ENCODE measurements around the gene PRDX3.
"Not testable (repeated sequence)": the region's sequence is repeated elsewhere in the genome, so short reads cannot be mapped to it uniquely, and the experiment has no call there.

The PRDX3 gene

DNA sequence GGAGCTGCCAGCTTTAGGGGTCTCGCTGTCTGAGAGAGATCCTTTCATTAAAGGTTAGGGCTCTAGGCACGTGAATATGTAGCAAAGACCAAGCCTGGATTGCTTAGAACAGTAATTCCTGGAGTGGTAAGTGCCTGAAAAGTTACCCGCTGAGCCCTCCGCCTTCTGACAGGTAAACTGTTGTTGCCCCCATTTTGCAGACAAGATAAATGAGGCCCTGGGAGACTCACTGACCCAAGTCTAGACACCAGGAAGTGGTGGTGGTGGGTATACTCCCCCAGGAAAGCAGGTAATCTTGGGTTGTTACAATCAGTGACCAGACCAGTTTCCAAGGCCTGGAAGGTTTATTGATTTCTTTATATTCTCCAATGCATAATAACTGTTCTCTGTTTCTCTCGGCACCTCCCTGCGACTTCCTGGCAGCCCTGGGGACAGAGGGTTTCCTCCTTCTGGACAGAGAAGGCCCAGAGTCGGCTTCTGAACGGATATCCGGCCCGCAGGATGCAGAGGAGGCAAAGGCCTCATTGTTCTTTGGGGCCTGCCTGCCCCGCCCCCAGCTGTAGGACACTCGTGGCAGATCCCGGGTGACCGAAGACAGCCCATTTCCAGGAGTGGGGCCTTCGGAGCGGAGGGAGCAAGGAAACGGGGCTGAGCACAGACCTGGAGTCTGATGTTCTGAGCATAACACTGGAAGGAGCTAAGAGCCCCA, 27.4 kb upstream of the PRDX3 start:
- DNase-seq = no peak

GRCh38 chr10:119203006-119203405, 24.4 kb upstream of the PRDX3 start:
- DNase-seq = peak; percentile 20

DNA sequence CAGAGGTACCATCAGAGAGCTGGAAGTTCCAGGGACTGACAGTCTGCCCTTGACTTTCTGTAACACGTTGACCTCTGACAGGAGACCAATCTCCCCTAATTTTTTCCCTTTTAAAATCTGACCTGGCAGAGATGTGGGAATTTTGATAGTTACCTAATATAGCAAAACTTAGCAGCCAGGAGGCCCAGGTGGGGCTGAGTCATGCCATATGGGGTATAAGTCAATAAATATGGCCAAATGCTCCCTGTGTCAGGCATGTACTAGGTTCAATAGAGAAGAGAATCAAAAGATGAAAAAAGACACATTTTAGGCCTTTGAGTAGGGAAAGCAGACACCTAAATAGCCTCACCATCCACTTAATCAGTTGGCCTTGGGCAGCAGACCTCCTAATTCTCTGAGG, 22.6 kb upstream of the PRDX3 start:
- no peak for DNase-seq

DNA sequence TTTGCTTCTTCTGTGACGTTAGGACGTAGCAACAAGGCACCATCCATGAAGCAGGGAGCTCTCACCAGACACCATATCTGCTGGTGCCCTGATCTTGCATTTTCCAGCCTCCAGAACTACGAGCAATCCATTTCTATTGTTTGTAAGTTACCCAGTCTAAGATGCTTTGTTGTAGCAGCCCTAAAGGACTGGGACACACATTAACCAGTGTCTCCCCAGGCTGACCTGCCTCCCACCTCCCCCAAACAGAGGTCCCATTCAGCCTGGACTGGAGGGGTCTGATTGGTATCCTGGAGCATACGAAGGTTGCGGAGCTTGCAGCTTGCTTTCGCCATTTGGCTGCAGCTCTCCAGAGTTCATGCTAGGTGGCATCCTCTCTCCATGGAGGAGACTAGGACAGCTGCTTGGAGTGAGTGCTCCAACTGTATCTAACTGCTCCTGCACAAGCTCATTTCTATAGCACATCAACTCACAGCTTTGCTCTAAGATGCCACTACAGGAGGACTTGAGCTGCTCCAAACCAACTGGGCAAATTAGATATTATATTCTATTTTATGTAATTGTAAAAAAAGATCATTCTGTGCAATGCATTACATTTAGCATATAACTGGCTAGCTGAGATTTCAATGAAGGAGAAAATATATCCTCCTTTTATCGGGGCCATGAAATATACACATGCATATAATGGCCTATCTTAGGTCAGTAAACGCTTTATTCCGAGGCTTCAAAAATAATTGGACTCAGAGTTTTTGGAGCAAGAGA, 20.8 kb upstream of the PRDX3 start:
- peak; percentile 90 for DNase-seq

DNA sequence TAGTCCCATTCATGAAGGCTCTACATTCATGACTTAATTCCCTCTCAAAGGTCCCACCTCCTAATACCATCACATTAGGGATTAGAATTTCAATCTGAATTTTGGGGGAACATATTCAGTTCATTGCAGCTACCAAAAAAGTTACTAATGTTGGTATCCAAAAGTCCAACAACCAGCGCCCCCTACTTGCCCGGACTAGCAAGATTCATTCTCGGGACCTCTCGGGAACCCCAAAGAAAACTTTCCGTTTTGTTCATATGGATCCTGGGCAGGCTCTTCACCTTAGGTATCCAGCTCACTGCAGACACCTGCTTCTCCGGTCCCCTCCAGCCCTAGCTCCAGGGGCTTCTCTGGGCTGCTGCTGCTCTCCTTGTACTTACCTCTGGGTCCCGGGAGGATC, 19.8 kb upstream of the PRDX3 start:
- no peak for DNase-seq

- DNase-seq = no peak
These were observed 19.3 kb upstream of the PRDX3 start for GRCh38 chr10:119197921-119198320.

GRCh38 chr10:119191881-119192280, 13.3 kb upstream of the PRDX3 start:
- DNase-seq = no peak

DNA sequence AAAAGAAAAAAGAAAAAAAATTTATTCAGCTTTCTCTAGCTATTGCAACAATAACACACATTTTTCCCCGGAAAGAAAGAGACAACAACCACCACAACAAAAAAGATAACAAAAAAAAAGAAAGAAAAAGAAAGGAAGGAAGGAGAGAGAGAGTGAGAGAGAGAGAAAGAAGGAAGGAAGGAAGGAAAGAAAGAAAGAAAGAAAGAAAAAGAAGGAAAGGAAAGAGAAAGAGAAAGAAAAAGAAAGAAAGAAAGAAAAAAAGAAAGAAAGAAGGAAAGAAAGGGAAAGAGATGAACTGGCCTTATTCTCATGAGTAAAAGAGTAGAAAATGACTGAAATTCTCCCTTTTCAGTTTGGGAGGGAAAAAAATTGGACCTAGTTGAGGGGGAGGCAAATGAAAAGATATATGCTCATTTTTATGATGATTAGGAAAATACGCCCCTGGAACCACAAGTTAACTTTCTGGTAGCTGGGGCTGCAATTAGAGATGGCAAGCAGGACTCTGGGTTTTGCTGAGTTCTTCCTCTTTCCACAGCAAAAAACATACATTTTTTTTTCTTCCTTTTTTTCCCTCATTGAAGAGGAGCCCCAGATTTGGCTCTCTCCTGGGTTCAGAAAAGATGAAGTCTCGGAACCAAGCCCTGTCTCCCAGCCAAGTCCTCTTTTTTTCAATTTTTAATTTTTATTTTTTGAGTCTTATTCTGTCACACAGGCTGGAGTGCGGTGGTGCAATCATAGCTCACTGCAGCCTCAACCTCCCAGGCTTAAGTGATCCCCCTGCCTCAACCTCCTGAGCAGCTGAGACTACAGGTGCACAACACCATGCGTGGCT, 12.6 kb upstream of the PRDX3 start:
- no peak for DNase-seq

DNA sequence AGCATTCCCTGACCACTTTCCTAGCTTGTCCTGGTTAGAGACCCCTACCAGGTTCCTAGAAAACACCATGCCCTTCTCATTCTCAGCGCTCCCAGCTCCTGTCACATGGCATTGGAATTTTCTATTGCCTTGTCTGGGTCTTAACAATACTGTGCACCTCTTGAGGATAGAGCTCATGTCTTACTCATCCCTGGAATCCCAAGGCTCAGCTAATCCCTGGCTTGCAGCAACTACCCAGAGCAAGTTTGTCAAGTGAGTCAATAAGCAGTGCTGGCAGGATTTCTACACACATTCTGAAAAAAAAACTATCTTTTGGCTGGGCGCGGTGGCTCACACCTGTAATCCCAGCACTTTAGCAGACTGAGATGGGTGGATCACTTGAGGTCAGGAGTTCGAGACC, 11.7 kb upstream of the PRDX3 start:
- no peak for DNase-seq

- DNase-seq = no peak
These were observed 11.2 kb upstream of the PRDX3 start for GRCh38 chr10:119189811-119190282.

DNA sequence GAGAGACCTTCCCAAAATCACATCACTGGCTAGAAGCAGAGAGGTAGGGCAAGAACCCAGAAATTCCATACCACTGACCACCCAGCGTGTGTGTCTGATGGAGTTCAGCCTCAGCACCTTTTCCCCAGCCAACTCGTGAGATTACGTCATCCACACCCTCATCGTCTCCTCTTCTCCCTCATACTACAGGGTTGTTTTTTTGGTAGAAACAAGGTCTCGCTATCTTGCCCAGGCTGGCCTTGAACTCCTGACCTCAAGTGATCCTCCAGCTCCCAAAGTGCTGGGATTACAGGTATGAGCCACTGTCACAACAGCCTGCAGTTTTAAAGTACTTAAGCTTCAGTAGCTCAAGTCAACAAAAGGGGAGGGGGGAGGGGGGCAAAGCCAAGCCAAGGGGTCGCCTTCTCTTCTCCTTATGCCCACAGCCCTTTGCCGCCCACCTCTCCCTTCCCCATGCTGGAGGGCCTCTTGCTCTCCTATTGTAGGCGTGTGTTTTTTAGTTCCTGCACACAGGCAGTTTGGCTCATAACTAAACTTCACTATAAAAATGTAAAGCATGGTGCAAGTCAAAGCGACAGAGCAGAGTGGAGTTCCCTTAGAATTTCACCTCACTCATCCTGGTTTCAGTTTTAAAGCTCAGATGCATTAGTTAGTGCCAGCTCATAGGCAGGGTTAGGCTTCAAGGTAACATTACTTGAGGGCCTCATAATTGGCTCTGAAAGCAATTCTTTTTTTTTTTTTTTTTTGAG, 5.2 kb upstream of the PRDX3 start:
- no peak for DNase-seq

- DNase-seq = not testable (repeated sequence)
These were observed 2.3 kb upstream of the PRDX3 start for GRCh38 chr10:119180850-119181400.

- DNase-seq = no peak
These were observed 772 bp downstream of the PRDX3 start for GRCh38 chr10:119177708-119178371.

- DNase-seq = no peak
These were observed 2.4 kb downstream of the PRDX3 start for GRCh38 chr10:119176166-119176565.

DNA sequence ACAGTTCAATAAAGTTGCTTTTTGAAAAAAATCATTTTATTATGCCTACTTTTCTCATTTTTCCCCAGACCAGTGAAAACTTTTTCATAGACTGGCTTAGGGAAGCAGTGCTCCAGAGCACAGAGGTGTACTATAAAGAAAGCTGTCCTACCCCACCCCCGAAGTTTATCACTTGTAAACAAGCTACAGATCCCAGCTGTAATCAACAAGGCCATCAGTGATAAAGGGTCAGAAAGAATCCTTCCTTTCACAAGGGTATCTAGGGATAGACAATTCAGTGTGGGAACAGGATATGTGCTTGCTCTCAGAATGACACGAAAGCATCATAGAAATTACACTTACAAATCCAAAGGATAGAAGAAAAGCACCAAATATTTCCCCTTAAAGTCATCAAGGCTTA, 4.5 kb downstream of the PRDX3 start:
- no peak for DNase-seq

GRCh38 chr10:119167041-119167440, 11.6 kb downstream of the PRDX3 start:
- DNase-seq = no peak

GRCh38 chr10:119166564-119166963, 12.0 kb downstream of the PRDX3 start:
- no peak for DNase-seq

DNA sequence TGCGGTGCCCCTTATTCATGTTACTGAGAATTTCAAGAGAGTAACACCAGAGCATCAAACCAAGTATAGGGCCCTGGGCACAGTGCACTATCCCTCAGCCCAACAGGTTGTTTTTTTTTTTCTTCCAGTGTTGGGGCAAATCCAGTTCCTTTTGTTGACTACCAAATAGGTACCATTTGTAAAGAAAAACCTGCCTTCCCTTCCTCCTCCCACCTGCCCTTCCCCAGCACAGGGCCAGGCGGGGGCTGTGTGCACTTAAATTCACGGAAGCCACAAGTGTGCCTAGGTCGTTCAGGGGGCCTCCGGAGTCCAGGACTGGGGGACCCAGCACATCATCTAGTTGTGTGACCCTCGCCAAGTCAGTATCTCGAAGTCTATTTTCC, 12.5 kb downstream of the PRDX3 start:
- DNase-seq = no peak

DNA sequence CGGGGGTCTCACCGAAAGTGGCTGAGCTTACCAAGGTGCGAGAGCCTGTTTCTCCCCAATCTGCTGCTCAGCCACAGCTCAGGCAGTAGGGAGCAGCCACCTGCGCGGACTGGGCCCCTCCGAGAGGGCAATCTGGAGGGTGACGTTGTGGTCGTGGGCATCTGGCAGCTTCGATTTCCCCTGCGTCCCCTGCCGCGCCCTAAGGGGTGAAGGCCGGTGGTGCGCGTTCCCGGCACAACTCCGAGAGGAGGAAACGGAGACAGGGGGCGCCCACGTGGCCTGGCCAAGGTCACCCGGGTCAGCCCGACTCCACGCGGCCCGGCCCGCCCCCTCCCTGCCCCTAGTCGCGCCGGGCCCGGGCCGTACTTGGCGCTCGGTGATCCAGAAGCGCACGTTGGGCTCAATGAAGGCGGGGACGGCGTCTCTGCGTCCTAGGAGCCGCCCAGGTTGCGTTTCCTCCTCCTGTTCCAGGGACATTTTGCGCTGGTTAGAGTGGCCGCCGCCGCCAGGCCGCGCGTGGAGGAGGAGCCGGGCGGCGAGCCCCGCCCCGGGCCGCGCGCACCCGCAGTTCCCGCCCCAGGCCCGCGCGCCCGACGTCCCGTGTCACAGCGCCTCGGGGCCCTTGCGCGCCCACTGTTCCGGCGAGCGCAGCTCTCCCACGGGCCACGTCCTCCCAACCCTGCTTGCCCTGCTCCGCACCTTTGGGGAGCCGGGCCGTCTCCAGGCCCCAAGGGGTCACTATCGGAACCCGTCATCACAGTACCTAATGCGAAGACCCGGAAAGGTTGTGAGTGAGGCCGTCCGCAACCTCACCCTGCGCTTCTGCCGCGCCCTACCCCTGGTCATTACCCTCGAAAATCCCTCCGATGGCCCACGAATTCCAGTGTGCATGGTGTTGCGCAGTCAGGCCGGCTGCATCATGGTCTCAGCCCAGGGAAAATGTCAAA, 13.2 kb downstream of the PRDX3 start, which contains the start of gene SFXN4:
Gene SFXN4, minus strand, starts transcription at position 544 of the 947 bp plus-strand sequence. Its CDS starts 67 bp downstream, at position 477.
- DNase-seq = peak; percentile 86

DNA sequence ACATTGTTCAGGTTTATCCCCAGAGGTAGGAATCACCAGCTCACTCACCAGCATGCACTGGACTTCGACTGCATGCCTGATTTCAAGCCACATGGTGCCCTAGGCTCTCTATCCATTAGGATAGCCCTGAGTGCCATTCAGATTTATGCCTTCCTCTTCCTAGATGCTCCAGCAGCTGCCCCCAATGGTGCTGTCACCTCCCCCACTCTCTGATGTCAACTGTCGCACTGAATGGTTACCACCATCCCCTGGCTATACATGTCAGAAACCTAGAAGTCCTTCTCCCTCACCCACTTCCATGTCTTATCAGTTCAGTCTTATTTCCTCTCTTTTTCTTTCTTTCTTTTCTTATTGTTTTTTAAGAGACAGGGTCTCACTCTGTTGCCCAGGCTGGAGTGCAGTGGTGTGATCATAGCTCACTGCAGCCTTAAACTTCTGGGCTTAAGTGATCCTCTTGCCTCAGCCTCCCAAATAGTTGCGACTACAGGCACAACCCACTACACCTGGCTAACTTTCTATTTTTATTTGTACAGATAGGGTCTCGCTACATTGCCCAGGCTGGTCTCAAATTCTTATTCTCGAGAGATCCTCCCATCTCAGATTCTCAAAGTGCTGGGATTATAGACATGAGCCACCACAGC, 16.0 kb downstream of the PRDX3 start:
- no peak for DNase-seq

All from eye (tissue), 1 donor.